MM.1S (cell line): ENCODE results near the gene PIEZO1.
A peak's percentile ranks its signal among the peaks of the same experiment; 100 is the strongest.

Experiments
- DNase-seq: peaks from one replicate; pipeline ENCODE4 v3.0.0-alpha.2; 2015
- H2AFZ ChIP-seq: fragments of 300-600 bp; sonication (generic); 2 replicates; pipeline ENCODE4 v1.6.0; 2016; ENCODE audit warnings: antibody characterized with exemption, low read length
- H3F3A ChIP-seq: fragments of 300-600 bp; sonication (generic); 2 replicates; pipeline ENCODE4 v1.6.1; 2016; ENCODE audit warnings: mild to moderate bottlenecking, antibody characterized with exemption, low read length, moderate library complexity, mixed read lengths; ENCODE audit not compliant: insufficient read depth
- H3K27ac ChIP-seq: fragments of 300-600 bp; sonication (generic); 2 replicates; pipeline ENCODE4 v1.5.1; 2016; ENCODE audit warnings: mild to moderate bottlenecking, low read length
- H3K27me3 ChIP-seq: fragments of 300-600 bp; sonication (generic); replicated peaks from 2 replicates; pipeline ENCODE4 v1.6.0; 2016; ENCODE audit warnings: low read length; ENCODE audit not compliant: insufficient read depth
- H3K36me3 ChIP-seq: fragments of 300-600 bp; sonication (generic); replicated peaks from 2 replicates; pipeline ENCODE4 v1.6.1; 2016; ENCODE audit warnings: mild to moderate bottlenecking, low read length, mixed read lengths; ENCODE audit not compliant: insufficient read depth
- H3K4me1 ChIP-seq: fragments of 300-600 bp; sonication (generic); 2 replicates; pipeline ENCODE4 v1.6.1; 2016; ENCODE audit warnings: low read length, mixed read lengths
- H3K4me2 ChIP-seq: fragments of 300-600 bp; sonication (generic); 2 replicates; pipeline ENCODE4 v1.6.0; 2016; ENCODE audit warnings: low read depth, low read length
- H3K4me3 ChIP-seq: fragments of 300-600 bp; sonication (generic); 2 replicates; pipeline ENCODE4 v1.5.1; 2016; ENCODE audit warnings: low read length, mixed read lengths
- H3K79me2 ChIP-seq: fragments of 300-600 bp; sonication (generic); 2 replicates; pipeline ENCODE4 v1.6.1; 2016; ENCODE audit warnings: mixed run types, low read length, mixed read lengths
- H3K9ac ChIP-seq: fragments of 300-600 bp; sonication (generic); 2 replicates; pipeline ENCODE4 v1.6.1; 2016; ENCODE audit warnings: low read length, mixed read lengths
- H3K9me2 ChIP-seq: fragments of 300-600 bp; sonication (generic); replicated peaks from 2 replicates; pipeline ENCODE4 v1.6.1; 2016; ENCODE audit warnings: mild to moderate bottlenecking, low read length, mixed read lengths; ENCODE audit not compliant: insufficient read depth
- H3K9me3 ChIP-seq: fragments of 300-600 bp; sonication (generic); replicated peaks from 2 replicates; pipeline ENCODE4 v1.6.1; 2016; ENCODE audit warnings: mild to moderate bottlenecking, low read length, mixed read lengths; ENCODE audit not compliant: insufficient read depth
- H4K20me1 ChIP-seq: fragments of 300-600 bp; sonication (generic); 2 replicates; pipeline ENCODE4 v1.6.1; 2016; ENCODE audit warnings: mild to moderate bottlenecking, low read length, moderate library complexity, mixed read lengths; ENCODE audit not compliant: insufficient read depth
- EZH2 ChIP-seq: fragments of 300-600 bp; sonication (generic); optimal IDR thresholded peaks from 2 replicates; pipeline ENCODE3; 2017; ENCODE audit warnings: low read depth, mild to moderate bottlenecking, antibody characterized with exemption, low read length, mixed read lengths
- EZH2phosphoT487 ChIP-seq: fragments of 300-600 bp; sonication (generic); IDR thresholded peaks from 2 replicates; pipeline ENCODE4 v1.6.1; 2018; ENCODE audit warnings: antibody characterized with exemption, low read length
- TF ChIP-seq, protein P1 (sequence below): fragments of 300-600 bp; sonication (generic); IDR thresholded peaks from 2 replicates; pipeline ENCODE4 v1.5.1; 2016; ENCODE audit warnings: antibody characterized with exemption, low read length, mixed read lengths

The PIEZO1 gene

DNA sequence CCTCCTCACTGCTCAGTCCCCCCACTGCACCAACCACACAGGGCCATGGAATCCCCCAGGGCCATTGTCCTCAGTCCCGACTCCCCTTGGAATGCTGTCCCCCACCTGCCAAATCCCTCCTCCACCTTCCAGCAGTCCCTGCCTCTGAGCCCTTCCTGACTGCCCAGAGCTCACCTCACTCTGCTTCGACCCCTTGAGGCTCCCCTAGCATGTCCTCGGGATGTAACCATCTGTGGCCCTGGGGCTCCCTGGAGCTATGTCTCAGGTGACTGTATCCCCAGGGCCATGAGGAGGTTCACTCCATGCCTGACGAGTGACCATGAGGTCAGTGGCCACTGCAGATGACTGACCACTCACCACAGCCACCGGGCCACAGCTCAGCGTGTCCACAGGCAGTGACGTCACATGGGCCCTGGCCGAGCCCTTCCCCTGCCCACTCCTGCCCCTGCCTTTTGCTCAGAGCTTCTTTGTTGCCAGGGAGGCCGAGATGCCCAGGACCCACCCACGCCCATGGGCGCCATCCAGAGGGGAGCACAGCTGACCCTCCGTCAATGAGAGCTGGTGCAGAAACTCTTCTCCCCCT lies 7.7 kb upstream of the PIEZO1 start:
- Histone ChIP-seq H3K27ac (no peak overlapping the region), H3K36me3 (no peaks in the 10 kb centered on the region), H3K9me3 (no peaks in the 10 kb centered on the region), H3K4me2 (no peak overlapping the region), H2AFZ (no peak overlapping the region), H3K27me3 (no peaks in the 10 kb centered on the region), H3F3A (no peaks in the 10 kb centered on the region), H4K20me1 (no peaks in the 10 kb centered on the region), H3K4me3 (no peak overlapping the region), H3K4me1 (peaks cover 3% of the 10 kb centered on the region; the same call in 1 of the 2 replicates), H3K79me2 (no peaks in the 10 kb centered on the region), H3K9ac (no peak overlapping the region), H3K9me2 (no peaks in the 10 kb centered on the region)
- TF ChIP-seq, protein P1, sequence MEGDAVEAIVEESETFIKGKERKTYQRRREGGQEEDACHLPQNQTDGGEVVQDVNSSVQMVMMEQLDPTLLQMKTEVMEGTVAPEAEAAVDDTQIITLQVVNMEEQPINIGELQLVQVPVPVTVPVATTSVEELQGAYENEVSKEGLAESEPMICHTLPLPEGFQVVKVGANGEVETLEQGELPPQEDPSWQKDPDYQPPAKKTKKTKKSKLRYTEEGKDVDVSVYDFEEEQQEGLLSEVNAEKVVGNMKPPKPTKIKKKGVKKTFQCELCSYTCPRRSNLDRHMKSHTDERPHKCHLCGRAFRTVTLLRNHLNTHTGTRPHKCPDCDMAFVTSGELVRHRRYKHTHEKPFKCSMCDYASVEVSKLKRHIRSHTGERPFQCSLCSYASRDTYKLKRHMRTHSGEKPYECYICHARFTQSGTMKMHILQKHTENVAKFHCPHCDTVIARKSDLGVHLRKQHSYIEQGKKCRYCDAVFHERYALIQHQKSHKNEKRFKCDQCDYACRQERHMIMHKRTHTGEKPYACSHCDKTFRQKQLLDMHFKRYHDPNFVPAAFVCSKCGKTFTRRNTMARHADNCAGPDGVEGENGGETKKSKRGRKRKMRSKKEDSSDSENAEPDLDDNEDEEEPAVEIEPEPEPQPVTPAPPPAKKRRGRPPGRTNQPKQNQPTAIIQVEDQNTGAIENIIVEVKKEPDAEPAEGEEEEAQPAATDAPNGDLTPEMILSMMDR, result no peak
- no peak for TF ChIP-seq EZH2phosphoT487
- no peak for TF ChIP-seq EZH2
- DNase-seq, result no peak

DNA sequence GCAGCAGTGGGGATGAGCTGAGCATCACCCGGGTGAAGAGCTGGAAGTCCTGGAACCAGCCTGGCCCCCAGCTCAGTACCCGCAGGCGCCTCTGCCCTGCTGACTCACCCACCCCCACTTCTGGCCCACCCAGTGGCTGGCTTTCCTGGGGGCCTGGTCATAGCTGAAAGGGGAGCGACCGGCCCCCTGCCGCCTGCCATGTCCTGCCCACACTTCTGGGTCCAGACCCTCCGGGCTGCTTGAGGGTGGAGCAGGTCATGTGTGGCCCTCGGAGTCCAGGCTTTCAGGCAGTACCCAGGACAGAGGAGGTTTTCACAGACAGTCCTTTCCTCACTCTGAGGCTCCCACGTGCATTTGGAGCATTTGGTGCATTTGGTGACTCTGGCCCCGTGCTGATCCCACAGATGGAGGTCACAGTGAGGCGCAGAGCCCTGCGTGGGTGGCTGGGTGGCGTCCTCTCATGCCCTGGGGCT lies 7.1 kb upstream of the PIEZO1 start:
- H3K79me2 ChIP-seq, result no peaks in the 10 kb centered on the region
- H3K36me3 ChIP-seq, result no peaks in the 10 kb centered on the region
- no peak overlapping the region for H3K4me2 ChIP-seq
- H3K9me3 ChIP-seq, result no peaks in the 10 kb centered on the region
- H3K27me3 ChIP-seq, result no peaks in the 10 kb centered on the region
- H3K9me2 ChIP-seq, result no peaks in the 10 kb centered on the region
- peaks cover 3% of the 10 kb centered on the region; the same call in 1 of the 2 replicates for H3K4me1 ChIP-seq
- H3K9ac ChIP-seq, result no peak overlapping the region
- H3K27ac ChIP-seq, result no peak overlapping the region
- TF ChIP-seq EZH2, result no peak
- DNase-seq, result no peak
- H4K20me1 ChIP-seq, result no peaks in the 10 kb centered on the region
- no peak overlapping the region for H3K4me3 ChIP-seq
- H2AFZ ChIP-seq, result no peak overlapping the region
- no peaks in the 10 kb centered on the region for H3F3A ChIP-seq

DNA sequence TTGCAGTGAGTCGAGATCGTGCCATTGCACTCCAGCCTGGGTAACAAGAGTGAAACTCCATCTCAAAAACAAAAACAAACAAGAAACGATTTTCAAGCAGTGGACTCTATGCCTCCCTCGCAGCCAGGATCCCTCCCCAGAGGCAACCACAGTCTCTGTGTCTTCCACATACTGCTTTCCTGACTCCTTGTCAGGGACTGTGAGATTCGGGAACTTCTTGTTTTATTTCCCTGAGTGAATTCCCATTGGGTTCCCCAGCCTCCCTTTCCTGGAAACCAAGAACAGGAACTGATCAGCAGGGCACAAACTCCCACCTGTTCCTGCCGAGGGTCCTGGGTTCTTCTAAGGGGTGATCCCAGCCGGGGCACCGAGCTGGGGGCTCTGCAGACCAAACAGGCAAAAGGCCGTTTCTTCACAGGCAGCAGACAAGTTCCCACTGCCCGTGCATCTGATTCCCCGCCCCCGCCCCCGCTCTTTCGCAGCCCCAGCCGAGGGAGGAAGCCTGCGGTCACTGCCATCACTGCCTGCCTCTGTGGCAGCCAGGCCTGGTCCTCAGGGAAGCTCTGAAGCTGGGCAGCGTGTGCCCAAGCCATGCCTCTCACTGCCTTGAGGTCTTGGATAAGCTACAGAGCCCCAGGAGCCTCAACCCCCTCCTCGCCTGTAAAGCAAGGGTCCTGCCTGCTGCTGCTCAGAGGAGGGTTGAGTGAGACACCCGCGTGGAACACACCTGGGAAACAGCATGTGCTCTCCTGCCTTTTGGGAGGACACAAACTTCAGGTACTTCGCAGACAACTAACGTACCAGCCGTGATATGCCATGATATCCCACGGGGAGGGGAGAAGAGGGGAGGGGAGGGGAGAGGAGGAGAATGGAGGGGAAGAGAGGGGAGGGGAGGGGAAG lies 5.5 kb upstream of the PIEZO1 start:
- H3K79me2 ChIP-seq, result no peaks in the 10 kb centered on the region
- H2AFZ ChIP-seq, result peak overlapping the region; percentile 76
- no peaks in the 10 kb centered on the region for H3K9me2 ChIP-seq
- no peaks in the 10 kb centered on the region for H4K20me1 ChIP-seq
- peak overlapping the region; percentile 49; the same call in 1 of the 2 replicates for H3K27ac ChIP-seq
- peak overlapping the region; percentile 71 for H3K4me2 ChIP-seq
- TF ChIP-seq, protein P1, result no peak
- TF ChIP-seq EZH2phosphoT487 (no peak), EZH2 (no peak)
- peak; percentile 48 for DNase-seq
- H3K9ac ChIP-seq, result peak overlapping the region; percentile 31; the same call in 1 of the 2 replicates
- H3K4me3 ChIP-seq, result peak overlapping the region; percentile 45; the same call in 1 of the 2 replicates
- H3K4me1 ChIP-seq, result peaks cover 3% of the 10 kb centered on the region; the same call in 1 of the 2 replicates
- H3F3A ChIP-seq, result no peaks in the 10 kb centered on the region
- no peaks in the 10 kb centered on the region for H3K9me3 ChIP-seq
- no peaks in the 10 kb centered on the region for H3K27me3 ChIP-seq
- no peaks in the 10 kb centered on the region for H3K36me3 ChIP-seq
